ENCODE results near the gene COL8A2.

Gene COL8A2

DNA sequence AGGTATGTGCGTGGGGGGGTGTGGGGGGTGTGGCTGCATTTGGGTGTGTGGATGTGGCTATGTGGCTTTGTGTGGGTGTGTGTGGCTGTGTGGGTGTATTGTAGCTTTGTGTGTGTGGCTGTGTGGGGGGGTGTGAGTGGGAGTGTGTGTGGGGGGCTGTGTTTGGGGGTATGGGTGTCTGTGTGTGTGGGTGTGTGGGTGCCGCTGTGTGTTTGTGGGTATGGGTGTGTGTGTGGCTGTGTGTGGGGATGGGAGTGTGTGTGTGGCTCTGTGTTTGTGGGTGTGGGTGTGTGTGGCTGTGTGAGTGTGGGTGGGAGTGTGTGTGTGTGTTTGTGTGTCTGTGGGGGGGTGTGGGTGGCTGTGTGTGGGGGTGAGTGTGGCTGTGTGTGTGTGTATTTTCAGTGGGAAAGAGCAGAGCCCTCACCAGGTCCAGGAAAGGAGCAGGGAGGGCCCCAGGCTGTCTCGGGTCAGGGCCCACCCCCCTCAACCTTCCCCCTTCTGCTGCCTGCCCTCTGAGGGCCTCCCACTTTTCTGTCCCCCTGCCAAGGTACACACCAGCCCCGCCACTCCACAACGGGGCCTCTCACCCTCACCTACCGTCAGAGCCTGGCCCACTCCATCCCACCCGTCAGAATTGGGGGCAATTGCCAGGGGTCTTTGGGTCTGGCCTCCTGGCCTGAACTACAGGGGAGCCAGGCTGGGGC is 1.9 kb upstream of the COL8A2 start:
- Histone ChIP-seq H3K27ac (ENCODE audit: poor library complexity, severe bottlenecking) (no peak overlapping the region), H3K4me3 (ENCODE audit: severe bottlenecking) (no peak overlapping the region), H3K36me3 (ENCODE audit: low read depth) (no peaks in the 10 kb centered on the region), H3K27me3 (ENCODE audit: insufficient read depth, poor library complexity, severe bottlenecking) (peaks cover 3% of the 10 kb centered on the region), H3K4me1 (ENCODE audit: insufficient read depth, poor library complexity, severe bottlenecking) (no peaks in the 10 kb centered on the region), H3K9me3 (ENCODE audit: severe bottlenecking) (no peaks in the 10 kb centered on the region)
- DNase-seq (ENCODE audit: low spot score) (no peak), ATAC-seq (ENCODE audit: low read depth) (no peak)
- TF ChIP-seq, protein P1, sequence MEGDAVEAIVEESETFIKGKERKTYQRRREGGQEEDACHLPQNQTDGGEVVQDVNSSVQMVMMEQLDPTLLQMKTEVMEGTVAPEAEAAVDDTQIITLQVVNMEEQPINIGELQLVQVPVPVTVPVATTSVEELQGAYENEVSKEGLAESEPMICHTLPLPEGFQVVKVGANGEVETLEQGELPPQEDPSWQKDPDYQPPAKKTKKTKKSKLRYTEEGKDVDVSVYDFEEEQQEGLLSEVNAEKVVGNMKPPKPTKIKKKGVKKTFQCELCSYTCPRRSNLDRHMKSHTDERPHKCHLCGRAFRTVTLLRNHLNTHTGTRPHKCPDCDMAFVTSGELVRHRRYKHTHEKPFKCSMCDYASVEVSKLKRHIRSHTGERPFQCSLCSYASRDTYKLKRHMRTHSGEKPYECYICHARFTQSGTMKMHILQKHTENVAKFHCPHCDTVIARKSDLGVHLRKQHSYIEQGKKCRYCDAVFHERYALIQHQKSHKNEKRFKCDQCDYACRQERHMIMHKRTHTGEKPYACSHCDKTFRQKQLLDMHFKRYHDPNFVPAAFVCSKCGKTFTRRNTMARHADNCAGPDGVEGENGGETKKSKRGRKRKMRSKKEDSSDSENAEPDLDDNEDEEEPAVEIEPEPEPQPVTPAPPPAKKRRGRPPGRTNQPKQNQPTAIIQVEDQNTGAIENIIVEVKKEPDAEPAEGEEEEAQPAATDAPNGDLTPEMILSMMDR (IDR thresholded peaks at IDR 0.05; ENCODE audit: poor library complexity, severe bottlenecking) = no peak

- Histone ChIP-seq H3K36me3 (ENCODE audit: low read depth) (no peaks in the 10 kb centered on the region), H3K27me3 (ENCODE audit: insufficient read depth, poor library complexity, severe bottlenecking) (peaks cover 3% of the 10 kb centered on the region), H3K4me1 (ENCODE audit: insufficient read depth, poor library complexity, severe bottlenecking) (no peaks in the 10 kb centered on the region), H3K4me3 (ENCODE audit: severe bottlenecking) (no peak overlapping the region), H3K27ac (ENCODE audit: poor library complexity, severe bottlenecking) (no peak overlapping the region), H3K9me3 (ENCODE audit: severe bottlenecking) (no peaks in the 10 kb centered on the region)
- ATAC-seq (ENCODE audit: low read depth) = no peak
- DNase-seq (ENCODE audit: low spot score) = no peak
- TF ChIP-seq, protein P1 (IDR thresholded peaks at IDR 0.05; ENCODE audit: poor library complexity, severe bottlenecking) = no peak
These were observed 1.1 kb upstream of the COL8A2 start for GRCh38 chr1:36126005-36126716.

GRCh38 chr1:36124404-36125128 is 456 bp downstream of the COL8A2 start:
- Histone ChIP-seq H3K9me3 (ENCODE audit: severe bottlenecking) (no peaks in the 10 kb centered on the region), H3K4me3 (ENCODE audit: severe bottlenecking) (peak overlapping the region; percentile 21), H3K27me3 (ENCODE audit: insufficient read depth, poor library complexity, severe bottlenecking) (peaks cover 3% of the 10 kb centered on the region), H3K4me1 (ENCODE audit: insufficient read depth, poor library complexity, severe bottlenecking) (no peaks in the 10 kb centered on the region), H3K27ac (ENCODE audit: poor library complexity, severe bottlenecking) (no peak overlapping the region), H3K36me3 (ENCODE audit: low read depth) (no peaks in the 10 kb centered on the region)
- TF ChIP-seq, protein P1 (IDR thresholded peaks at IDR 0.05; ENCODE audit: poor library complexity, severe bottlenecking) = no peak
- ATAC-seq (ENCODE audit: low read depth) (no peak), DNase-seq (ENCODE audit: low spot score) (no peak)

- DNase-seq (ENCODE audit: low spot score) = no peak
- Histone ChIP-seq H3K9me3 (ENCODE audit: severe bottlenecking) (no peaks in the 10 kb centered on the region), H3K4me1 (ENCODE audit: insufficient read depth, poor library complexity, severe bottlenecking) (no peaks in the 10 kb centered on the region), H3K4me3 (ENCODE audit: severe bottlenecking) (no peak overlapping the region), H3K36me3 (ENCODE audit: low read depth) (no peaks in the 10 kb centered on the region), H3K27ac (ENCODE audit: poor library complexity, severe bottlenecking) (no peak overlapping the region), H3K27me3 (ENCODE audit: insufficient read depth, poor library complexity, severe bottlenecking) (peaks cover 3% of the 10 kb centered on the region)
- no peak for ATAC-seq (ENCODE audit: low read depth)
- TF ChIP-seq, protein P1 (IDR thresholded peaks at IDR 0.05; ENCODE audit: poor library complexity, severe bottlenecking) = no peak
These were observed 1.7 kb downstream of the COL8A2 start for GRCh38 chr1:36123356-36123755.

Measured in RWPE2 (cell line).